Osteoblast (primary cell): ENCODE results near the gene TNNC2. TPM values are rescaled to one million over a fixed set of nuclear protein-coding genes. Genes with fewer than 3 reads are reported as not detected.
"Not testable (repeated sequence)": the region's sequence is repeated elsewhere in the genome, so short reads cannot be mapped to it uniquely, and the experiment has no call there.

Experiments
- DNase-seq: peaks from one replicate; pipeline ENCODE4 v3.0.0; 2011; ENCODE audit warnings: low spot score, mixed read lengths; ENCODE audit not compliant: insufficient read length; ENCODE audit errors: missing footprints
- H2AFZ ChIP-seq: 2 replicates; pipeline ENCODE4 v1.6.0; 2011; ENCODE audit warnings: mild to moderate bottlenecking, low read length
- H3K27ac ChIP-seq: 2 replicates; pipeline ENCODE4 v1.5.1; 2011; ENCODE audit warnings: mild to moderate bottlenecking, low read depth, low read length, moderate library complexity
- H3K27me3 ChIP-seq: 2 replicates; pipeline ENCODE4 v1.6.0; 2012; ENCODE audit warnings: mild to moderate bottlenecking, control low read depth, inconsistent platforms, low read length, moderate library complexity; ENCODE audit not compliant: insufficient read depth
- H3K36me3 ChIP-seq: 2 replicates; pipeline ENCODE4 v1.5.1; 2011; ENCODE audit warnings: mild to moderate bottlenecking, low read length, control low read depth, moderate library complexity; ENCODE audit not compliant: insufficient read depth
- H3K4me1 ChIP-seq: 2 replicates; pipeline ENCODE4 v1.5.1; 2011; ENCODE audit warnings: mild to moderate bottlenecking, low read length, control low read depth, moderate library complexity; ENCODE audit not compliant: insufficient read depth
- H3K4me2 ChIP-seq: 2 replicates; pipeline ENCODE4 v1.6.0; 2011; ENCODE audit warnings: mild to moderate bottlenecking, low read length; ENCODE audit not compliant: insufficient read depth
- H3K4me3 ChIP-seq: fragments of 200-600 bp; sonication (generic); 3 replicates; pipeline ENCODE4 v1.5.1; 2012; ENCODE audit warnings: mild to moderate bottlenecking, low read length, inconsistent platforms; ENCODE audit not compliant: insufficient read depth
- H3K79me2 ChIP-seq: 2 replicates; pipeline ENCODE4 v1.6.0; 2012; ENCODE audit warnings: mild to moderate bottlenecking, low read length, control low read depth, inconsistent platforms; ENCODE audit not compliant: insufficient read depth
- H3K9me3 ChIP-seq: 2 replicates; pipeline ENCODE4 v1.5.1; 2011; ENCODE audit warnings: low read depth, low read length, control low read depth
- H4K20me1 ChIP-seq: 2 replicates; pipeline ENCODE4 v1.6.0; 2012; ENCODE audit warnings: mild to moderate bottlenecking, low read length, control low read depth; ENCODE audit not compliant: insufficient read depth
- CTCF ChIP-seq: IDR thresholded peaks from 2 replicates; pipeline ENCODE4 v1.5.1; 2011; ENCODE audit warnings: mild to moderate bottlenecking, low read depth, low read length, moderate library complexity; ENCODE audit errors: extremely low read depth
- total RNA-seq: library from RNA; depleted of rRNA; stranded (reverse); fragments of >200 nt; gene quantifications from 2 replicates; pipeline ENCODE4 v1.2.3, GENCODE V29; 2012

The TNNC2 gene
- total RNA-seq, 1 donor, result 0.36 TPM

- H3K79me2 ChIP-seq, result no peaks in the 10 kb centered on the region
- H2AFZ ChIP-seq, result no peak overlapping the region
- H3K27me3 ChIP-seq, result no peaks in the 10 kb centered on the region
- H3K4me2 ChIP-seq, result no peak overlapping the region
- DNase-seq, result peak; percentile 90
- peaks cover 60% of the 10 kb centered on the region for H3K36me3 ChIP-seq
- H4K20me1 ChIP-seq, result no peaks in the 10 kb centered on the region
- H3K4me3 ChIP-seq, result no peak overlapping the region
- no peak overlapping the region for H3K27ac ChIP-seq
- no peaks in the 10 kb centered on the region for H3K9me3 ChIP-seq
- H3K4me1 ChIP-seq, result no peaks in the 10 kb centered on the region
- TF ChIP-seq CTCF, result peak; percentile 80
These were observed 28.0 kb downstream of the TNNC2 start for GRCh38 chr20:45798935-45799642.

- not testable (repeated sequence) for H3K79me2 ChIP-seq, H3K27me3 ChIP-seq, H2AFZ ChIP-seq, DNase-seq, H3K27ac ChIP-seq, H3K4me3 ChIP-seq, H3K9me3 ChIP-seq, H4K20me1 ChIP-seq, H3K4me2 ChIP-seq, H3K4me1 ChIP-seq
- peaks cover 53% of the 10 kb centered on the region for H3K36me3 ChIP-seq
These were observed 29.2 kb downstream of the TNNC2 start for GRCh38 chr20:45797955-45798354.

- peaks cover 49% of the 10 kb centered on the region for H3K36me3 ChIP-seq
These were observed 29.6 kb downstream of the TNNC2 start for GRCh38 chr20:45797510-45797909.

GRCh38 chr20:45796337-45797065 lies 30.6 kb downstream of the TNNC2 start:
- Histone ChIP-seq H3K4me2 (no peak overlapping the region), H3K4me3 (no peak overlapping the region), H4K20me1 (no peaks in the 10 kb centered on the region), H3K27ac (no peak overlapping the region), H3K79me2 (peaks cover 16% of the 10 kb centered on the region), H3K36me3 (peaks cover 39% of the 10 kb centered on the region), H3K4me1 (peaks cover 9% of the 10 kb centered on the region), H3K9me3 (no peaks in the 10 kb centered on the region), H3K27me3 (no peaks in the 10 kb centered on the region), H2AFZ (no peak overlapping the region)
- no peak for TF ChIP-seq CTCF
- no peak for DNase-seq

More at GRCh38 chr20:45797510-45797909, 29.6 kb downstream of the TNNC2 start:
- not testable (repeated sequence) for H3K4me1 ChIP-seq, H3K27me3 ChIP-seq, DNase-seq, H3K9me3 ChIP-seq, H3K27ac ChIP-seq, H2AFZ ChIP-seq, H3K4me3 ChIP-seq, H3K79me2 ChIP-seq, H4K20me1 ChIP-seq, H3K4me2 ChIP-seq
